Thyroid gland (tissue), 4 donors: ENCODE results near the gene SH3TC1.

Experiments used
- POLR2A ChIP-seq, 2 donors: fragments of 450-650 bp; IDR thresholded peaks; one replicate each; pipeline ENCODE4 v1.6.1; 2017; ENCODE audit warnings: antibody characterized with exemption in 2 of 2, mild to moderate bottlenecking in 2 of 2, moderate library complexity in 1 of 2
- TF ChIP-seq, protein P1 (sequence below), 6 experiments: fragments of 200-600 bp in 3 of 6; fragments of 450-650 bp in 3 of 6; sonication (generic) in 3 of 6; IDR thresholded peaks; one replicate each; pipeline ENCODE4 v1.5.1; 2016 to 2019; ENCODE audit warnings: antibody characterized with exemption in 6 of 6, mild to moderate bottlenecking in 2 of 6, inconsistent platforms in 1 of 6, moderate library complexity in 1 of 6

DNA sequence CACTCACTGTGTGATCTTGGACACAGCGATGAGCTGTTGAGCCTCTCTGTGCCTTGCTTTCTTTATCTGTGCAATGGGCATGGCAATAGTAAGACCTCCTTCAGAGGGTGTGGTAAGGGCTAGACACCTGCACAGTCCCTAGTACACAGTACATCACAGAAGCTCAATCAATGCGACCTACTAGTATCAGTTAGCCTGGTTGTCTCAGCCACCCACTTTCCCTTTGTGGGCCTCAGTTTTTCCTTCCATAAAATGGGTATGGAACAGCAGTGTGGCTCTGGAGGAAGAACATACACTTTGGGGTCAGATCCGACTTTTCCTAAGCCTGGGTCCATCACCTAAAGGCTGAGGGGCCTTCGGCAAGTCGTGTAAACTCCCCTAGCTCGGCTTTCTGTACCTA, 67.0 kb downstream of the SH3TC1 start:
- TF ChIP-seq, protein P1, sequence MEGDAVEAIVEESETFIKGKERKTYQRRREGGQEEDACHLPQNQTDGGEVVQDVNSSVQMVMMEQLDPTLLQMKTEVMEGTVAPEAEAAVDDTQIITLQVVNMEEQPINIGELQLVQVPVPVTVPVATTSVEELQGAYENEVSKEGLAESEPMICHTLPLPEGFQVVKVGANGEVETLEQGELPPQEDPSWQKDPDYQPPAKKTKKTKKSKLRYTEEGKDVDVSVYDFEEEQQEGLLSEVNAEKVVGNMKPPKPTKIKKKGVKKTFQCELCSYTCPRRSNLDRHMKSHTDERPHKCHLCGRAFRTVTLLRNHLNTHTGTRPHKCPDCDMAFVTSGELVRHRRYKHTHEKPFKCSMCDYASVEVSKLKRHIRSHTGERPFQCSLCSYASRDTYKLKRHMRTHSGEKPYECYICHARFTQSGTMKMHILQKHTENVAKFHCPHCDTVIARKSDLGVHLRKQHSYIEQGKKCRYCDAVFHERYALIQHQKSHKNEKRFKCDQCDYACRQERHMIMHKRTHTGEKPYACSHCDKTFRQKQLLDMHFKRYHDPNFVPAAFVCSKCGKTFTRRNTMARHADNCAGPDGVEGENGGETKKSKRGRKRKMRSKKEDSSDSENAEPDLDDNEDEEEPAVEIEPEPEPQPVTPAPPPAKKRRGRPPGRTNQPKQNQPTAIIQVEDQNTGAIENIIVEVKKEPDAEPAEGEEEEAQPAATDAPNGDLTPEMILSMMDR (IDR thresholded peaks at IDR 0.05), result no peak
- no peak for TF ChIP-seq POLR2A (IDR thresholded peaks at IDR 0.05)
